ENCODE measurements around the gene BIN1.

BIN1 gene, protein sequence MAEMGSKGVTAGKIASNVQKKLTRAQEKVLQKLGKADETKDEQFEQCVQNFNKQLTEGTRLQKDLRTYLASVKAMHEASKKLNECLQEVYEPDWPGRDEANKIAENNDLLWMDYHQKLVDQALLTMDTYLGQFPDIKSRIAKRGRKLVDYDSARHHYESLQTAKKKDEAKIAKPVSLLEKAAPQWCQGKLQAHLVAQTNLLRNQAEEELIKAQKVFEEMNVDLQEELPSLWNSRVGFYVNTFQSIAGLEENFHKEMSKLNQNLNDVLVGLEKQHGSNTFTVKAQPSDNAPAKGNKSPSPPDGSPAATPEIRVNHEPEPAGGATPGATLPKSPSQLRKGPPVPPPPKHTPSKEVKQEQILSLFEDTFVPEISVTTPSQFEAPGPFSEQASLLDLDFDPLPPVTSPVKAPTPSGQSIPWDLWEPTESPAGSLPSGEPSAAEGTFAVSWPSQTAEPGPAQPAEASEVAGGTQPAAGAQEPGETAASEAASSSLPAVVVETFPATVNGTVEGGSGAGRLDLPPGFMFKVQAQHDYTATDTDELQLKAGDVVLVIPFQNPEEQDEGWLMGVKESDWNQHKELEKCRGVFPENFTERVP

DNA sequence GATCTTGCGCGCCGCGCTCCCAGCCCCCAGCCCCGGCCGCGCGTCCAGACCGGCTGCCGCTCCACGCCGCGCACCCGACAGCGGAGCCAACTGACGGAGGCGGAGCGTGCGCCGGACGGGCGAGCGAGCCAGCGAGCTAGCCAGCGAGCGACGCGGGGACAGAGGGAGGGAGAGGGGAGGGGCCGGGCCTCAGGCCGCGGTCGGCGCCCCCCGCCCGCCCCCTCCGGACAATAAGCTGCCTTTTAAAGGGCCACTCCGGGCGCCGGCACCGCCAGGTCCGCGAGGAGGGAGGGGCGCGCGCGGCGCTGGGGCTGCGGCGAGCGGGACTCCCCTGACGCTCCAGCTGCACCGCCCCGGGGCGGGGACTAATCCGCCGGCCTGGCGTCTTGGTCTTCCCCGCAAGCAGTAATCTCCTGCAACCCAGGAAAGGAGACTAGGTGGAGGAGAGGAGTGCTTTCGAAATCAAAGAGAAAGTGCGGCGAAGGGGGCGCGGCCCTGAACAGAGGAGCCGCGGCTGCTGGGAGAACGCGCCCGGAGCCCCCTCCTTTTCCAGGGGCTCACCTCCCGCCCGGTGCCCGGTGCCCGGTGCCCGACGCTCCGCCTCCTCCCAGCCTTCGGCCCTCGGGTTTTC, at the start of gene BIN1:
Gene BIN1, minus strand, starts transcription at position 164 of the 631 bp plus-strand sequence. CDS start 211 bp downstream, outside the sequence.
- Mint-ChIP-seq H3K36me3 (ENCODE audit: low read depth) (no peaks in the 10 kb centered on the region), H3K9me3 (no peaks in the 10 kb centered on the region), H3K27ac (no peak within 1 kb of the TSS), H3K4me3 (peak within 1 kb of the TSS; percentile 80), H3K4me1 (ENCODE audit: low read depth) (peaks cover 5% of the 10 kb centered on the region), H3K27me3 (peaks cover 6% of the 10 kb centered on the region)

DNA sequence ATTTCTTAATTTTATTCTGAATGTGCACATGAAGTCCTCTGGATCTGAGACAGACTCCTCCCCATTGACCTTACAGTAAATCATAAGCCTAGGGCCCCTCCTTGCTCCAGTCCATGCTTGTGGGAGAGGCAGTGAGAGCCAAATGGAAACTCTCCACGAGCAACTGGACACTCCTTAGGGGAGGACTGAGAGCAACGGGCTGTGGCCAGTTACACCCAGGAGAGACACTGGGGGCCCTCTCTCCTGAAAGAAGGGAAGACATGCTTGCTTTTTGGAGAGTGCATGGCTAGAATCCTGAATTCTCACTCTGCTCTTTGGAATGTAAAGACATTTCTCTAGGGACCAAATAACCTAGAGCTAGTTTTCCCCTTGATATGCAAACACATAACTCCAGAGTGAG, 49.0 kb upstream of the BIN1 start:
- H3K4me3 Mint-ChIP-seq = no peak overlapping the region
- H3K27me3 Mint-ChIP-seq = no peaks in the 10 kb centered on the region
- no peak overlapping the region for H3K27ac Mint-ChIP-seq
- peaks cover 9% of the 10 kb centered on the region for H3K4me1 Mint-ChIP-seq (ENCODE audit: low read depth)
- H3K9me3 Mint-ChIP-seq = no peaks in the 10 kb centered on the region
- no peaks in the 10 kb centered on the region for H3K36me3 Mint-ChIP-seq (ENCODE audit: low read depth)

DNA sequence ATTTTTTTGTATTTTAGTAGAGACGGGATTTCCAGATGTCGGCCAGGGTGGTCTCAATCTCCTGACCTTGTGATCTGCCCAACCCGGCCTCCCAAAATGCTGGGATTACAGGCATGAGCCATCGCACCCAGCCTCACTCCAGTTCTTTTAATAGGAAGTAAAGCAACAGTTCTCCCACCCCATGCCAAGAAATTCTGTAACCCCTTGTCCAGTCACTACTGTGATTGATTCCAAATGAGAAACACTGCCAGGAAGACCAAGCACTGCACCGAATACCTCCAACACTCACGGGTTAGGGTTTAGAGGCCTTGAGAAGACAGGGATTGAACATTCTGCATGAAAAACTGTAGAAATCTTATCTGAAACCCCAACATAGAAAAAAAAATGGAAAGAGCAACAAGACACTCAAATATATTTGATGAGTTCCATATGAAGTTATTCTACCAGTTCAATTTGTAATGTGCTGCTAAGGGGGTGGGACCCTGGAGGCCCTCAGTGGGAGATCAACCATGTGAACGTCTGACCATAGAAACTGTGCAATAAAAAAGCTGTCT, 48.2 kb upstream of the BIN1 start:
- Mint-ChIP-seq H3K27ac (no peak overlapping the region), H3K4me3 (no peak overlapping the region), H3K9me3 (no peaks in the 10 kb centered on the region)

DNA sequence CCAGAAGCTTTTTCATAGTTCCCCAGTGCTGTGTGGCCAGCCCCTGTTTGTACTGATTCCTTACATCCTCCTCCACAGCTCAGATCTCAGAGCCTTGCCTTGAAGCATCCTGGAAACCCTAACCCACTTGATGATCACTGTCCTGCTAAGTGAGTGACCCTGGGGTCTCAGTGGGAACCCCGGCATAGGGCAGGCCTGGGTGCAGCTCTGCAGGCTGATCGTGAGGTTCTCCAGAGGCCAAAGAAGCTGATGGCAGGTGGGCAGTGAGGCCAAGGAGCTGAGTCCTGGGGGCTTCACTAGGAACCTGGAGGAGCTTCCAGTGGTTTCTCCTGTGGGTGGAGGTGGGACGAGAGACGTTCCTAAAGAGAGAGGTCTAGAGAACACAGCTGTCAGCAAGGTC, 47.4 kb upstream of the BIN1 start:
- no peaks in the 10 kb centered on the region for H3K9me3 Mint-ChIP-seq
- no peaks in the 10 kb centered on the region for H3K27me3 Mint-ChIP-seq
- no peak overlapping the region for H3K4me3 Mint-ChIP-seq
- H3K27ac Mint-ChIP-seq = no peak overlapping the region
- peaks cover 8% of the 10 kb centered on the region for H3K4me1 Mint-ChIP-seq (ENCODE audit: low read depth)
- H3K36me3 Mint-ChIP-seq (ENCODE audit: low read depth) = no peaks in the 10 kb centered on the region

More for the DNA sequence above, 48.2 kb upstream of the BIN1 start:
- H3K36me3 Mint-ChIP-seq (ENCODE audit: low read depth) = no peaks in the 10 kb centered on the region
- peaks cover 9% of the 10 kb centered on the region for H3K4me1 Mint-ChIP-seq (ENCODE audit: low read depth)
- no peaks in the 10 kb centered on the region for H3K27me3 Mint-ChIP-seq

DNA sequence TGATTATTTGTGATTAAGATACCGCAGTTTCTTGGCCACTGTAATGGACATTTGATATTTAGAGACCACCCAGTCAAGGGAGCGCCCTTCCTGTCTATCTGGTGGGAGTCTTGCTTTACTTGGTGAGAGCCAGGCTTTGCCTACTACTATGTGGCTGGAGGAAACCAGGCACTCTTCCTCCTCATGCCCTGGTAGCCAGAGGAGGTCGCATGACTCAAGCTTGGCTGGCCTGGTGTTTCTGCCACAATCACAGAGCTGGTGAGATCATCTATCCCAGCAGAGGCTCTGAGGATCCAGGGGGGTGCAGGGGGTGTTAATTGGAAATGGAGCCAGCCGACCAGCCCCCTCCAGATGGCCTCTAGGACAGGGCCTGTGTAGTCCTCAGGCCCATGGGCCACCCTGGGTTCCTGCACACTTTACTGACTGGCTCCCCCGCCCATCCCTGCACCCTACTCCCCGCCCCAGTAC, 46.8 kb upstream of the BIN1 start:
- no peaks in the 10 kb centered on the region for H3K36me3 Mint-ChIP-seq (ENCODE audit: low read depth)
- no peaks in the 10 kb centered on the region for H3K27me3 Mint-ChIP-seq
- no peaks in the 10 kb centered on the region for H3K9me3 Mint-ChIP-seq
- no peak overlapping the region for H3K27ac Mint-ChIP-seq
- H3K4me1 Mint-ChIP-seq (ENCODE audit: low read depth) = peaks cover 1% of the 10 kb centered on the region
- H3K4me3 Mint-ChIP-seq = no peak overlapping the region

DNA sequence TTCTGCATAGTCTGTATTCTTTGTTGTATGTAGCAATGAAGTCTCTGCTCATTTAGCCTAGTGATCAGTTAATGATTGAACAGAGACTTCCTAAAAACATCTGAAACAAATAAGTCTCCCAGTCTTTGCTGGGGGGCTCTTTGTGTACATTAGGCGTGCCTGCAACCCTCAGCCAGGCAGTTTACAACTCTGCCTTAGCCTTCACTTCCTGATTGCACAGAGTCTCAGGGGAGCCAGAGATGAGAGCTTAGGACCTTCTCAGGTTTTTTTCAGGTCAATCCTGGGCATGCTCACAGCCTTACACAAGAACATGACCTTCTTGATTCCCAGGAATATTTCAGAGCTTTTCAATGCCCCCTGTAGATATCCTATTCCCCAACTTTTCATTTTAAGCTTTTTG, 44.0 kb upstream of the BIN1 start:
- H3K27ac Mint-ChIP-seq = no peak overlapping the region
- no peaks in the 10 kb centered on the region for H3K27me3 Mint-ChIP-seq
- H3K4me3 Mint-ChIP-seq = no peak overlapping the region
- no peaks in the 10 kb centered on the region for H3K9me3 Mint-ChIP-seq
- no peaks in the 10 kb centered on the region for H3K4me1 Mint-ChIP-seq (ENCODE audit: low read depth)
- no peaks in the 10 kb centered on the region for H3K36me3 Mint-ChIP-seq (ENCODE audit: low read depth)

DNA sequence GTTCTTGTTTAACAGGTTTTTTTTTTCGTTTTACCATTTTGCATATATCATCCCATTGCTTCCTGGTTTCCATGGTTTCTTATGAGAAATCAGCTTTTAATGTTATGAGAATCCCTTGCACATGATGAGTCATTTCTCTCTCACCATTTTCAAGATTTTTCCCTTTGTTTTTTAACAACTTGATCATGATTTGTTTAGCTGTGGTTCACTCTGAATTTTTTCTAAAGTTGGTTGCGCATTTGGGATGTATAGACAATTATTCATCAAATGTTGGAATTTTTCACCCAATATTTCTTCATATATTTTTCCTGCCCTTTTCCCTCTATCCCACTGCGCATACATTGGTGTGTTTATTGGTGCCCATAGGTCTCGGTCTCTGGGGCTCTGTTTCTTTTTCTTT, 42.4 kb upstream of the BIN1 start:
- Mint-ChIP-seq H3K4me3 (no peak overlapping the region), H3K4me1 (ENCODE audit: low read depth) (no peaks in the 10 kb centered on the region), H3K36me3 (ENCODE audit: low read depth) (no peaks in the 10 kb centered on the region), H3K27ac (no peak overlapping the region), H3K9me3 (no peaks in the 10 kb centered on the region), H3K27me3 (no peaks in the 10 kb centered on the region)

DNA sequence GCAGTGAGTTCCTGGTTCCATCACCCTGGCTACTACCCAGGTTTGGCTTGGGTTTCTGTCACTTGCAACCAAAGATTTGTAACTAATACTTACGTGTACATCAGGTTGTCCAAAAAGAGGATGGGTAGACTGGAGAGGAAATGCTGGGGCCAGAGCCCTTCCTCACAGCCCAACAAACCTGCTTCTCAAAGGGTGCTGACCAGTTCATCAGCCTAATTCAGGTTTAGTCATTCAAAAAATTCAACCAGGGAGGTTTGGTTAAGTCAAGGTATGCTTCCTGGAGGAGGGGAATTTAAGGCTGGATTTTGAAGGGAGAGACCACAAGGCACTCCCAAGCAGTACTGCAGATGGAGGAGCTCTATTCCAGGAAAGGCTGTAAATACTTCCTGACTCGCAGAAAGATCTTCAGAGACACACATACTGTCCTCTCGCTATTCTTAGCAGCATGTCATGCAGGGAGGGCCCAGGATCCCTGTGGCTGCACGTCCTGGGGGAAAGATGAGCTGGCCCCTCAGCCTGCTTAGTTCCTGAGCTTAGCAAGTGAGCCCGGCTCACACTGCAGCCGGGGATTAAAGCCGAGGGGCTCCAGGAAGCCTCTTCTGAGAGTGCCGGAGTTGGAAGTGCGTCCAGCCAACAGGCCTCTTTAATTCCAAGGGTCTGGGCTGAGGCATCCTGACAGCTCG, 40.0 kb upstream of the BIN1 start:
- Mint-ChIP-seq H3K27me3 (no peaks in the 10 kb centered on the region), H3K9me3 (no peaks in the 10 kb centered on the region), H3K27ac (no peak overlapping the region), H3K4me1 (ENCODE audit: low read depth) (no peaks in the 10 kb centered on the region), H3K4me3 (no peak overlapping the region), H3K36me3 (ENCODE audit: low read depth) (no peaks in the 10 kb centered on the region)

DNA sequence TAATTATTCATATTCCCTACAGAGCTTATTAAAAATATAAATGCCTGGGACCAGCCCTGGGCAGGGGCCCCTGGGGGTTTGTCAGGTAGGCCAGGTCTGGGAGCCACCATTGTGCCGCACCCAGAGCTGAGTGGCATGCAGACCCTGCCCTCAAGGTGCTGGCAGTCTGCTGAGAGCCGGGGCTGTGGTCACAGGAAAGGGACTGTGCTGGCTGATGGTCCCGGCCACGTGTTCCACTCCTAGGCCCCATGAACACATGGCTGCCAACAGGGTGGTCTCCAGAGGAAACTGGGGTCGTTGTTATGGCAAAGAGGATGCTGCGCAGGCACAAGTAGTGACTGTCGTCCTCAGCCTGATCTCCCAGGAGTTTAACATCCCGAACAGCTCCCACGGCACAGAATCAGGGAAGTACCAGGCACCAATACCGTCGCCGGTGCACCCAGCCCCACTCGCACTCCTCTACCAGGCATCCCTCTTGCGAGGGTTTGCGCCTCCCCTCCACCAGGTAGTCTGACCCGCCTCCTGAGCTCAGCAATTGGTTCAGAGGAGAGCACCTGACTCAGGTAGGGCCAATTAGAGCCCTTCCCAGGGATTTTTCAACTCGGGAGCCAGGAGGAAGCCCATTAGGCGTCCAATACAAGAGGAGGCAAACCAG, 39.2 kb upstream of the BIN1 start:
- no peaks in the 10 kb centered on the region for H3K4me1 Mint-ChIP-seq (ENCODE audit: low read depth)

DNA sequence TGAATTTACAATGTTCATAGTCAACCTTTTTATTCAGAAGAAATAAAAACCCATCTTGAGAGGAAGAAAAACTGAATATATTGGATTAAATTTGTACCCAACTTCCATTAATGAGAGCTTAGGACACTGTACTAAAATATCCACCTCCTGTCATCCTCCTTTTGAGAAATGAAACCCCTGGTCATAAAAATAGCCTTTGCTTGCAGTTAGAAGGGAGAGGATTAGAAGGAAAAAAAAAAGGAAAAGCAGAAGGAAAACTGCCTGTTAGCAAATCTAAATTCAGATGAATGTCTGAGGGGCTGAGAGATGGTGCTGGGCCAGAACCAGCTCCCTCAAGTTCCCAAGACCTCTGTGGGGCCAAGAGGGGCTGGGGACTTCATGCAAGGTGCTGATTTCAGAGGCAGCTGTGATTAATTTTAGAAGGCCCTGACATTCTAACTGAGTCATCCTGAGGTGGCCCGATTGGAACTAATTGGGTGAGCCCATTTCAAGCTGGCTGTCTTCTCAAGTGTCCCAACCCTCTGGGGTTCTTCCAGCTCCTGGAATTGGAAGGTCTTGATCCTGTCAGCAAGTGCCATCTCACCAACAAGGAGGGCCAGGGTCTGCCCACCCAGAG, 38.4 kb upstream of the BIN1 start:
- H3K36me3 Mint-ChIP-seq (ENCODE audit: low read depth) = no peaks in the 10 kb centered on the region
- H3K27me3 Mint-ChIP-seq = no peaks in the 10 kb centered on the region
- no peak overlapping the region for H3K4me3 Mint-ChIP-seq
- no peaks in the 10 kb centered on the region for H3K9me3 Mint-ChIP-seq
- H3K27ac Mint-ChIP-seq = no peak overlapping the region
- H3K4me1 Mint-ChIP-seq (ENCODE audit: low read depth) = no peaks in the 10 kb centered on the region

More for the DNA sequence above, 39.2 kb upstream of the BIN1 start:
- H3K9me3 Mint-ChIP-seq = no peaks in the 10 kb centered on the region
- no peak overlapping the region for H3K4me3 Mint-ChIP-seq
- H3K27me3 Mint-ChIP-seq = no peaks in the 10 kb centered on the region
- H3K27ac Mint-ChIP-seq = no peak overlapping the region
- no peaks in the 10 kb centered on the region for H3K36me3 Mint-ChIP-seq (ENCODE audit: low read depth)

DNA sequence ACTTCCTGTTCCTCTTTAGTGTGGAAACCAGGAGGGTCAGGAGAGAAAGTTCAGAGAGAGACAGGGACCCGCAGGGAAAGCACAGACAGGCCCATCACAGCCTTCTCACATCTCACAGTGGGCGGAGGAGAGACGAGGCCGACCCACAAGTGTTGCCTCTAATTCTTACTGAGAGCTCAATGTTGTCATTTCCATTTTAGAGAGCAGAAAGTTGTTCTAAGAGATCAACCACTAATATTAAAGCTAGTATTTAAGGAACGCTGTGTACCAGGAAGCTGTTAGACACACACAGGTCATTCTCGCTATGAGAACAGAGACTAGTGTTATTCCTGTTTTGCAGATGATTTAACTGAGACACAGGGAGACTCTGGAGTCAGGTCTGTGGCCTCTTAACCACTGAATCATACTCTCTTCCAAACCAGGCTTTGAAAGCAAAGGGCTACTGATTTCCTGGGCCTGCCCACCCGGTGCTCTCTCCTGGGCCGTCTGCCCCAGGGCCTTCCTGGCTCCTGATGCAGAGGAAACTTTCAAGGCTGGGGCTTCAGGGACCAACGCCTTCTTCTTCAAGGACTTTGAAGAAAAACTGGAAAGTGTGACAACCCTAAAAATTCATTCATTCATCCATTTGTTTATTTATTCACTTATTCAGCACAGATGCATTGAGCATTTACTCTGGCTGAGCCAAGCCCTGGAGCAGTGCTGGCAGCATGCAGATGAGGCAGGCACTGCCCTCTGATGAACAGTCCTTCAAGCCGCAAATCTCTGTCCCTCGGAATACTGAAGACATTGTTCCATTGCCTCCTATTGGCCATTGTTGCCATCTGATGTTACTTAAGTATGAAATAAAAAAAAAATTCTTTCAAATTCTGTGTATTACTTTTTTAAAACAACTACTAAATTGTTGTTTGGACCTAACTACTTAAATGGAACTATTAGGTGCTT, 37.2 kb upstream of the BIN1 start:
- H3K27ac Mint-ChIP-seq = no peak overlapping the region

DNA sequence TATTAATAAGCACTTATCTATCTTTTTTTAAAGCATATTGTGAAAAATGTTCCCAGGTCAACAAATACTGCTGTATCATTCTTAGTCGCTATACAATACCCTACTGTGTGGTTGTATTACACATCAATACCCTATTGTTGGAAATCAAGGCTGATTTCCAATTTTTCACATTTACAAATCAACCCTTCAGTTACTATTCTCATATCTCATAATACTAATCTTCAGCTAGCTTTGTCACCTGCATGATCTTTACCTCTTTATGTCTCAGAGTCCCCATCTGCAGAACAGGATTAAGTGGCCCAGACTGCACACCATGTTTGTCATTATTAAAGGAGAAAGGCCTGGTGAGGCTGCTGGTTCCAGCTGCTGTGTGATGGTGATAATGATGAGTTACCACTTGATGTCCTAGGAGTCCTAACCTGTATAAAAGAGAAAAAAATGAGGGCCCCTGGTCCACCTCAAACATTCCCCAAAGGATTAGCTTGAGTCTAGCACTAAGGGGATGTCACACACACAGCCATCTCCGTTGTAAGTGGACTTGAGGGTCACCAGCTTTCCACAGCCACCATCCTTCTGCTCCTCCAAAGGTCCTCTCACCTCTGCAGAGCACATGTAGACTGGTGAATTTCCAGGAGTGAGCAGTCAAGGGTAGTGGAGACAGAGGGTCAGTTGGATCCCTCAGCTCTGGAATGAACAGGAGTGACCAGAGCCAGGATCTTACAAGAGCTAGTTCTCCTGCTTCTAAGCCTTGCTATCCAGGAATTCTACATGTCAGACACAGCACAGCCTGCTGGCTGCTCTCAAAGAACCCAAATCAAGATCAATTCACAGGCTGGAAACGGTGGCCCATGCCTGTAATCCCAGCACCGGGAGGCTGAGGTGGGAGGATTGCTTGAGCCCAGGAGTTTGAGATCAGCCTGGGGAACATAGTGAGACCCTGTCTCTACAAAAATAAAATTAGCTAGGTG, 36.0 kb upstream of the BIN1 start:
- H3K27ac Mint-ChIP-seq = no peak overlapping the region
- H3K4me3 Mint-ChIP-seq = no peak overlapping the region
- H3K4me1 Mint-ChIP-seq (ENCODE audit: low read depth) = peaks cover 5% of the 10 kb centered on the region
- no peaks in the 10 kb centered on the region for H3K27me3 Mint-ChIP-seq
- H3K9me3 Mint-ChIP-seq = no peaks in the 10 kb centered on the region
- H3K36me3 Mint-ChIP-seq (ENCODE audit: low read depth) = no peaks in the 10 kb centered on the region

More for the DNA sequence above, 37.2 kb upstream of the BIN1 start:
- no peaks in the 10 kb centered on the region for H3K36me3 Mint-ChIP-seq (ENCODE audit: low read depth)
- H3K4me1 Mint-ChIP-seq (ENCODE audit: low read depth) = peaks cover 5% of the 10 kb centered on the region
- H3K27me3 Mint-ChIP-seq = no peaks in the 10 kb centered on the region
- H3K9me3 Mint-ChIP-seq = no peaks in the 10 kb centered on the region
- no peak overlapping the region for H3K4me3 Mint-ChIP-seq

Data from stimulated activated naive CD8-positive, alpha-beta T cell treated with anti-CD3 and anti-CD28 coated beads, Interleukin-15, Interleukin-2, amounts not matched to agents 100 ng/mL and 50 ng/mL, for 24 hours (primary cell).